ENCODE data around the gene SLC26A8. TPM values are rescaled to one million over a fixed set of nuclear protein-coding genes. Genes with fewer than 3 reads are reported as not detected.
A peak's percentile ranks its signal among the peaks of the same experiment; 100 is the strongest.

Gene SLC26A8
- polyA plus RNA-seq, 1 donor from 2014 or later, result not detected

DNA sequence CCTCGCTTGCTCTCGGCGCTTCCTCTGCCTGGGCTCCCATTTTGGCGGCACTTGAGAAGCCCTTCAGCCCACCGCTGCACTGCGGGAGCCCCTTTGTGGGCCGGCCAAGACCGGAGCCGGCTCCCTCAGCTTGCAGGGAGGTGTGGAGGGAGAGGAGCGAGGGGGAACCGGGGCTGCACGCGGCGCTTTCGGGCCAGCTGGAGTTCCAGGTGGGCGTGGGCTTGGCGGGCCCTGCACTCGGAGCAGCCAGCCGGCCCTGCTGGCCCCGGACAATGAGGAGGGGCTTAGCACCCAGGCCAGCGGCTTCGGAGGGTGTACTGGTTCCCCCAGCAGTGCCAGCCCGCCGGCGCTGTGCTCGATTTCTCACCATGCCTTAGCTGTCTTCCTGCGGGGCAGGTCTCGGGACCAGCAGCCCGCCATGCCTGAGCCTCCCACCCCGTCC is 93.3 kb downstream of the SLC26A8 start:
- no peak for TF ChIP-seq TAF1 (IDR thresholded peaks at IDR 0.05; ENCODE audit: low read depth)
- TF ChIP-seq EZH2 (IDR thresholded peaks at IDR 0.05; ENCODE audit: borderline replicate concordance, insufficient read depth, low read length, poor library complexity, severe bottlenecking), result no peak
- no peak for TF ChIP-seq POLR2AphosphoS5 (IDR thresholded peaks at IDR 0.05)
- no peak for TF ChIP-seq EP300 (conservative IDR thresholded peaks at IDR 0.05; ENCODE audit: poor library complexity, severe bottlenecking)
- TF ChIP-seq SMC3 (conservative IDR thresholded peaks at IDR 0.05; ENCODE audit: poor library complexity), result no peak
- no peak for TF ChIP-seq RAD21 (conservative IDR thresholded peaks at IDR 0.05)
- TF ChIP-seq, protein P1, sequence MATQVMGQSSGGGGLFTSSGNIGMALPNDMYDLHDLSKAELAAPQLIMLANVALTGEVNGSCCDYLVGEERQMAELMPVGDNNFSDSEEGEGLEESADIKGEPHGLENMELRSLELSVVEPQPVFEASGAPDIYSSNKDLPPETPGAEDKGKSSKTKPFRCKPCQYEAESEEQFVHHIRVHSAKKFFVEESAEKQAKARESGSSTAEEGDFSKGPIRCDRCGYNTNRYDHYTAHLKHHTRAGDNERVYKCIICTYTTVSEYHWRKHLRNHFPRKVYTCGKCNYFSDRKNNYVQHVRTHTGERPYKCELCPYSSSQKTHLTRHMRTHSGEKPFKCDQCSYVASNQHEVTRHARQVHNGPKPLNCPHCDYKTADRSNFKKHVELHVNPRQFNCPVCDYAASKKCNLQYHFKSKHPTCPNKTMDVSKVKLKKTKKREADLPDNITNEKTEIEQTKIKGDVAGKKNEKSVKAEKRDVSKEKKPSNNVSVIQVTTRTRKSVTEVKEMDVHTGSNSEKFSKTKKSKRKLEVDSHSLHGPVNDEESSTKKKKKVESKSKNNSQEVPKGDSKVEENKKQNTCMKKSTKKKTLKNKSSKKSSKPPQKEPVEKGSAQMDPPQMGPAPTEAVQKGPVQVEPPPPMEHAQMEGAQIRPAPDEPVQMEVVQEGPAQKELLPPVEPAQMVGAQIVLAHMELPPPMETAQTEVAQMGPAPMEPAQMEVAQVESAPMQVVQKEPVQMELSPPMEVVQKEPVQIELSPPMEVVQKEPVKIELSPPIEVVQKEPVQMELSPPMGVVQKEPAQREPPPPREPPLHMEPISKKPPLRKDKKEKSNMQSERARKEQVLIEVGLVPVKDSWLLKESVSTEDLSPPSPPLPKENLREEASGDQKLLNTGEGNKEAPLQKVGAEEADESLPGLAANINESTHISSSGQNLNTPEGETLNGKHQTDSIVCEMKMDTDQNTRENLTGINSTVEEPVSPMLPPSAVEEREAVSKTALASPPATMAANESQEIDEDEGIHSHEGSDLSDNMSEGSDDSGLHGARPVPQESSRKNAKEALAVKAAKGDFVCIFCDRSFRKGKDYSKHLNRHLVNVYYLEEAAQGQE (IDR thresholded peaks at IDR 0.05; ENCODE audit: borderline replicate concordance), result no peak
- TF ChIP-seq CTCF (IDR thresholded peaks at IDR 0.05; ENCODE audit: poor library complexity, severe bottlenecking), result no peak
- TF ChIP-seq MXI1 (conservative IDR thresholded peaks at IDR 0.05; ENCODE audit: poor library complexity, severe bottlenecking), result no peak
- Histone ChIP-seq H3K36me3 (ENCODE audit: insufficient read depth, low read length) (no peaks in the 10 kb centered on the region), H3K79me2 (replicated peaks; ENCODE audit: insufficient read depth, low read length) (no peaks in the 10 kb centered on the region), H3K9me3 (ENCODE audit: low read length) (no peaks in the 10 kb centered on the region), H3K4me3 (ENCODE audit: low read length) (peak overlapping the region; percentile 5), H3F3A (ENCODE audit: insufficient read depth, low read length, poor library complexity, severe bottlenecking) (no peaks in the 10 kb centered on the region), H3K4me2 (ENCODE audit: low read length) (no peak overlapping the region), H3K27me3 (ENCODE audit: insufficient read depth, low read depth, low read length) (no peaks in the 10 kb centered on the region), H3K27ac (ENCODE audit: low read length) (no peak overlapping the region), H3K9me2 (ENCODE audit: insufficient read depth, low read length) (no peaks in the 10 kb centered on the region), H3K9ac (ENCODE audit: low read length) (no peak overlapping the region), H4K20me1 (ENCODE audit: insufficient read depth) (no peaks in the 10 kb centered on the region), H2AFZ (ENCODE audit: low read depth, low read length) (no peak overlapping the region)

GRCh38 chr6:35929601-35930000 is 94.8 kb downstream of the SLC26A8 start:
- H3K9ac ChIP-seq (ENCODE audit: low read length), result no peak overlapping the region
- no peaks in the 10 kb centered on the region for H4K20me1 ChIP-seq (ENCODE audit: insufficient read depth)
- no peak overlapping the region for H3K4me3 ChIP-seq (ENCODE audit: low read length)
- H3K27me3 ChIP-seq (ENCODE audit: insufficient read depth, low read depth, low read length), result no peaks in the 10 kb centered on the region
- no peaks in the 10 kb centered on the region for H3K79me2 ChIP-seq (replicated peaks; ENCODE audit: insufficient read depth, low read length)
- H2AFZ ChIP-seq (ENCODE audit: low read depth, low read length), result no peak overlapping the region
- no peak overlapping the region for H3K4me2 ChIP-seq (ENCODE audit: low read length)
- no peaks in the 10 kb centered on the region for H3K9me3 ChIP-seq (ENCODE audit: low read length)
- no peaks in the 10 kb centered on the region for H3F3A ChIP-seq (ENCODE audit: insufficient read depth, low read length, poor library complexity, severe bottlenecking)
- TF ChIP-seq MXI1 (conservative IDR thresholded peaks at IDR 0.05; ENCODE audit: poor library complexity, severe bottlenecking) (no peak), TAF1 (IDR thresholded peaks at IDR 0.05; ENCODE audit: low read depth) (no peak), SMC3 (conservative IDR thresholded peaks at IDR 0.05; ENCODE audit: poor library complexity) (no peak), EP300 (conservative IDR thresholded peaks at IDR 0.05; ENCODE audit: poor library complexity, severe bottlenecking) (no peak), POLR2AphosphoS5 (IDR thresholded peaks at IDR 0.05) (no peak), RAD21 (conservative IDR thresholded peaks at IDR 0.05) (no peak)
- no peaks in the 10 kb centered on the region for H3K36me3 ChIP-seq (ENCODE audit: insufficient read depth, low read length)
- no peak overlapping the region for H3K27ac ChIP-seq (ENCODE audit: low read length)
- no peaks in the 10 kb centered on the region for H3K9me2 ChIP-seq (ENCODE audit: insufficient read depth, low read length)
